ENCODE results near the gene HAPLN2. TPM values are rescaled to one million over a fixed set of nuclear protein-coding genes. Genes with fewer than 3 reads are reported as not detected.

HAPLN2 gene
- total RNA-seq, 1 donor from 2014 or later: not detected

DNA sequence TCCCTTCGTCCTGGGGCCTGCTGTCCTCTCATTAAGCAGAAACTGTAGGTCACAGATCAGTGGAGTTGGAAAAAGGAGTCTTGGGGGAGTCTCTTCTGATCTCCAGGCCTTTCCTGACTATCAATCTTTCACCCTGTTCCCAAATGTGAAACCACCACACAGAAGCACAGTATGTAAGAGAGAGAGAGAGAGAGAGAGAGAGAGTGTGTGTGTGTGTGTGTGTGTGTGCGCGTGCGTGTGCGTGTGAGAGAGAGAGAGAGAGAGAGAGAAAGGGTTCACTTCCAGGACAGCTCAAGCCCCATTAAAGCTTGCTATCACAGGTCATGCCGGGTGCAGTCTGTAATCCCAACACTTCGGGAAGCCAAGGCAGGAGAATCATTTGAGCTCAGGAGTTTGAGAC, 41.2 kb upstream of the HAPLN2 start:
- Histone ChIP-seq H3K79me2 (ENCODE audit: low read depth) (no peaks in the 10 kb centered on the region), H2AFZ (replicated peaks) (peak overlapping the region; percentile 45), H3K4me3 (no peak overlapping the region), H3F3A (ENCODE audit: low read depth) (no peaks in the 10 kb centered on the region), H3K4me2 (no peak overlapping the region), H4K20me1 (ENCODE audit: low read depth) (no peaks in the 10 kb centered on the region), H3K9ac (no peak overlapping the region), H3K27me3 (no peaks in the 10 kb centered on the region), H3K4me1 (no peaks in the 10 kb centered on the region), H3K9me3 (ENCODE audit: low read depth) (no peaks in the 10 kb centered on the region), H3K27ac (no peak overlapping the region), H3K36me3 (no peaks in the 10 kb centered on the region)
- TF ChIP-seq EZH2phosphoT487 (IDR thresholded peaks at IDR 0.05): no peak
- TF ChIP-seq, protein P1, sequence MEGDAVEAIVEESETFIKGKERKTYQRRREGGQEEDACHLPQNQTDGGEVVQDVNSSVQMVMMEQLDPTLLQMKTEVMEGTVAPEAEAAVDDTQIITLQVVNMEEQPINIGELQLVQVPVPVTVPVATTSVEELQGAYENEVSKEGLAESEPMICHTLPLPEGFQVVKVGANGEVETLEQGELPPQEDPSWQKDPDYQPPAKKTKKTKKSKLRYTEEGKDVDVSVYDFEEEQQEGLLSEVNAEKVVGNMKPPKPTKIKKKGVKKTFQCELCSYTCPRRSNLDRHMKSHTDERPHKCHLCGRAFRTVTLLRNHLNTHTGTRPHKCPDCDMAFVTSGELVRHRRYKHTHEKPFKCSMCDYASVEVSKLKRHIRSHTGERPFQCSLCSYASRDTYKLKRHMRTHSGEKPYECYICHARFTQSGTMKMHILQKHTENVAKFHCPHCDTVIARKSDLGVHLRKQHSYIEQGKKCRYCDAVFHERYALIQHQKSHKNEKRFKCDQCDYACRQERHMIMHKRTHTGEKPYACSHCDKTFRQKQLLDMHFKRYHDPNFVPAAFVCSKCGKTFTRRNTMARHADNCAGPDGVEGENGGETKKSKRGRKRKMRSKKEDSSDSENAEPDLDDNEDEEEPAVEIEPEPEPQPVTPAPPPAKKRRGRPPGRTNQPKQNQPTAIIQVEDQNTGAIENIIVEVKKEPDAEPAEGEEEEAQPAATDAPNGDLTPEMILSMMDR (IDR thresholded peaks at IDR 0.05): no peak
- TF ChIP-seq EZH2 (IDR thresholded peaks at IDR 0.05): no peak
- H3K9me3 Mint-ChIP-seq: no peaks in the 10 kb centered on the region
- H3K27ac Mint-ChIP-seq: peak overlapping the region; percentile 20
- H3K27me3 Mint-ChIP-seq (ENCODE audit: insufficient read depth, low read depth): peaks cover 9% of the 10 kb centered on the region
- H3K4me3 Mint-ChIP-seq: peak overlapping the region; percentile 24
- no peaks in the 10 kb centered on the region for H3K36me3 Mint-ChIP-seq
- peaks cover 8% of the 10 kb centered on the region for H3K4me1 Mint-ChIP-seq
- no peak for DNase-seq (ENCODE audit: low spot score)

DNA sequence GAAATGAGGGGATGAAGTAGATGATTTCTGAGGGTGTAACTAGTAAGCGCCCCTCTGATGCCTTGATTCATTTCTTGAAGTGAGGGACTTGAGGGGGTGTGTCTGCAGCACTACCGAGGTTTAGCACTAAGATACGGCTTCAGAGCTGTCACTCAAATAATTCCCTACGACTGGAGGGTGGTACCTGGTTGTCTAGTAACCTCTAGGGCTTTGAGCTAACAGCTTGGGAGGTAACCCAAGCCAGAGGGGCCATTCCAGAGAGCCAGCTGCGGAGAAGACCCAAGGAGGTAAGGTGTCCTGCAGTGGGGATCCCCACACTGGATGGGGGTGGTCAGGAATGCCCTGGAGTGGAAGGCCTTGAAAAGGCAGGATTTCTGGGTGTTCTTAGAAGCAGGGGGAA, 39.7 kb upstream of the HAPLN2 start, which contains the start of gene TTC24:
Gene TTC24, plus strand, starts transcription at position 252 of the 400 bp plus-strand sequence. CDS start 1,642 bp downstream, outside the sequence.
- Mint-ChIP-seq H3K9me3 (no peaks in the 10 kb centered on the region), H3K4me3 (no peak within 1 kb of the TSS), H3K4me1 (peaks cover 11% of the 10 kb centered on the region), H3K27me3 (ENCODE audit: insufficient read depth, low read depth) (peaks cover 7% of the 10 kb centered on the region), H3K36me3 (no peaks in the 10 kb centered on the region), H3K27ac (peak within 1 kb of the TSS; percentile 79)
- Histone ChIP-seq H3K27me3 (no peaks in the 10 kb centered on the region), H3K4me1 (no peaks in the 10 kb centered on the region), H4K20me1 (ENCODE audit: low read depth) (no peaks in the 10 kb centered on the region), H3K36me3 (no peaks in the 10 kb centered on the region), H3K4me2 (no peak within 1 kb of the TSS), H3F3A (ENCODE audit: low read depth) (no peaks in the 10 kb centered on the region), H3K4me3 (no peak within 1 kb of the TSS), H3K9ac (no peak within 1 kb of the TSS), H3K79me2 (ENCODE audit: low read depth) (no peaks in the 10 kb centered on the region), H3K9me3 (ENCODE audit: low read depth) (no peaks in the 10 kb centered on the region), H3K27ac (no peak within 1 kb of the TSS), H2AFZ (replicated peaks) (no peak within 1 kb of the TSS)
- TF ChIP-seq EZH2 (IDR thresholded peaks at IDR 0.05): no peak
- TF ChIP-seq, protein P1 (IDR thresholded peaks at IDR 0.05): no peak
- no peak for TF ChIP-seq EZH2phosphoT487 (IDR thresholded peaks at IDR 0.05)
- no peak for DNase-seq (ENCODE audit: low spot score)

DNA sequence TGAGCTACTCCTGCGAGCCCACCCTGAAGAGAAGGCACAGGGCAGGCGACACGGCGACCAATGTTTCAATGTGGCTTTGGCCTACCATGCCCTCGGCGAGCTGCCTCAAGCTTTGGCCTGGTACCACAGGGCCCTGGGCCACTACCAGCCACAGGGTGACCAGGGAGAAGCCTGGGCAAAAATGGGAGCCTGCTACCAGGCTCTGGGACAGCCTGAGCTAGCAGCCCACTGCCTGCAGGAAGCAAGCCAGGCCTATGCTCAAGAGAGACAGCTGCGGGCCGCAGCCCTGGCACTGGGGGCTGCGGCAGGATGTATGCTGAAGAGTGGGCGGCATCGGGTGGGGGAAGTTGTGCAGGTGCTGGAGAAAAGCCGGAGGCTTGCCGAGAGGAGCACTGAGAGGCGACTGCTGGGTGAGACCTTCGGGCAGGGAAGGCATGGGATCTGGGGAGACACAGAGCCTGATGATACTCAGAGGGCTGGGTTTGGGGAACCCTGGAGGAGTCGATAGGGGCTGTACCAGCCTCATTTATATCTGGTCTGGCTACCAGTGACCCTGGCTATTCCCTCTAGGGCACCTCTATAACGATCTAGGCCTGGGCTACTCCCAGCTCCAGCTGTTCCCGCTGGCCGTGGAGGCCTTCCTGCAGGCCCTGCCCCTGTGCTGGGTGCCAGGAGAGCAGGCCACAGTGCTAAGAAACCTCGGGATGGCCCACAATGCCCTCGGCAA, 37.4 kb upstream of the HAPLN2 start:
- Mint-ChIP-seq H3K36me3 (no peaks in the 10 kb centered on the region), H3K4me1 (peaks cover 11% of the 10 kb centered on the region), H3K27me3 (ENCODE audit: insufficient read depth, low read depth) (peaks cover 15% of the 10 kb centered on the region), H3K4me3 (no peak overlapping the region), H3K9me3 (no peaks in the 10 kb centered on the region), H3K27ac (peak overlapping the region; percentile 79)
- Histone ChIP-seq H3K27ac (no peak overlapping the region), H3K36me3 (no peaks in the 10 kb centered on the region), H3F3A (ENCODE audit: low read depth) (no peaks in the 10 kb centered on the region), H3K9me3 (ENCODE audit: low read depth) (no peaks in the 10 kb centered on the region), H4K20me1 (ENCODE audit: low read depth) (no peaks in the 10 kb centered on the region), H3K27me3 (no peaks in the 10 kb centered on the region), H3K9ac (no peak overlapping the region), H3K4me2 (no peak overlapping the region), H3K4me3 (no peak overlapping the region), H3K79me2 (ENCODE audit: low read depth) (no peaks in the 10 kb centered on the region), H3K4me1 (no peaks in the 10 kb centered on the region), H2AFZ (replicated peaks) (no peak overlapping the region)
- DNase-seq (ENCODE audit: low spot score): no peak
- TF ChIP-seq, protein P1 (IDR thresholded peaks at IDR 0.05): no peak
- no peak for TF ChIP-seq EZH2 (IDR thresholded peaks at IDR 0.05)
- TF ChIP-seq EZH2phosphoT487 (IDR thresholded peaks at IDR 0.05): no peak

Data from neural progenitor cell (in vitro differentiated cells).